GM12872 (cell line): ENCODE data around the gene MOV10L1.

Experiments
- TF ChIP-seq, protein P1 (sequence below): IDR thresholded peaks from 3 replicates; pipeline ENCODE4 v1.5.1; 2011; ENCODE audit warnings: low read depth, mild to moderate bottlenecking, low read length, moderate library complexity; ENCODE audit not compliant: insufficient read depth

Gene MOV10L1

DNA sequence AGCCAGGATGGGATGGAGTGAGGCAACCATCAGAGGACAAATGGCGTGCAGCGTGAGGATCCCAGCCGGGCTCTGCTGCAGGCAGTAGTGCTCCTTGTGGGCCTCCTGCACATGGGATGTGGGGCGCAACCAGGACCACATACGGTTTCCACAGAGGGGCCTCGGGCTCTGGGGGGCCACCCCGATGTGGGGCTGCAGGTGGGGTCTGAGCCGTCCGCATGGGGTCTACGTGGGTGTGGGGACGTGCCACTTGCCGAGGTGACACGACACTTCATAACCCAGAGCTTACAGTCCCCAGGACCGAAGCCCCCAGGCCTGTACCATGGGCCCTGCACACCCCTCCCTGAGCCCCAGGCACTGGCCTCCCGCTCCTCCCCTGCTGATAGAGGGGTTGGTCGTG, 42.5 kb upstream of the MOV10L1 start:
- TF ChIP-seq, protein P1, sequence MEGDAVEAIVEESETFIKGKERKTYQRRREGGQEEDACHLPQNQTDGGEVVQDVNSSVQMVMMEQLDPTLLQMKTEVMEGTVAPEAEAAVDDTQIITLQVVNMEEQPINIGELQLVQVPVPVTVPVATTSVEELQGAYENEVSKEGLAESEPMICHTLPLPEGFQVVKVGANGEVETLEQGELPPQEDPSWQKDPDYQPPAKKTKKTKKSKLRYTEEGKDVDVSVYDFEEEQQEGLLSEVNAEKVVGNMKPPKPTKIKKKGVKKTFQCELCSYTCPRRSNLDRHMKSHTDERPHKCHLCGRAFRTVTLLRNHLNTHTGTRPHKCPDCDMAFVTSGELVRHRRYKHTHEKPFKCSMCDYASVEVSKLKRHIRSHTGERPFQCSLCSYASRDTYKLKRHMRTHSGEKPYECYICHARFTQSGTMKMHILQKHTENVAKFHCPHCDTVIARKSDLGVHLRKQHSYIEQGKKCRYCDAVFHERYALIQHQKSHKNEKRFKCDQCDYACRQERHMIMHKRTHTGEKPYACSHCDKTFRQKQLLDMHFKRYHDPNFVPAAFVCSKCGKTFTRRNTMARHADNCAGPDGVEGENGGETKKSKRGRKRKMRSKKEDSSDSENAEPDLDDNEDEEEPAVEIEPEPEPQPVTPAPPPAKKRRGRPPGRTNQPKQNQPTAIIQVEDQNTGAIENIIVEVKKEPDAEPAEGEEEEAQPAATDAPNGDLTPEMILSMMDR, result no peak

DNA sequence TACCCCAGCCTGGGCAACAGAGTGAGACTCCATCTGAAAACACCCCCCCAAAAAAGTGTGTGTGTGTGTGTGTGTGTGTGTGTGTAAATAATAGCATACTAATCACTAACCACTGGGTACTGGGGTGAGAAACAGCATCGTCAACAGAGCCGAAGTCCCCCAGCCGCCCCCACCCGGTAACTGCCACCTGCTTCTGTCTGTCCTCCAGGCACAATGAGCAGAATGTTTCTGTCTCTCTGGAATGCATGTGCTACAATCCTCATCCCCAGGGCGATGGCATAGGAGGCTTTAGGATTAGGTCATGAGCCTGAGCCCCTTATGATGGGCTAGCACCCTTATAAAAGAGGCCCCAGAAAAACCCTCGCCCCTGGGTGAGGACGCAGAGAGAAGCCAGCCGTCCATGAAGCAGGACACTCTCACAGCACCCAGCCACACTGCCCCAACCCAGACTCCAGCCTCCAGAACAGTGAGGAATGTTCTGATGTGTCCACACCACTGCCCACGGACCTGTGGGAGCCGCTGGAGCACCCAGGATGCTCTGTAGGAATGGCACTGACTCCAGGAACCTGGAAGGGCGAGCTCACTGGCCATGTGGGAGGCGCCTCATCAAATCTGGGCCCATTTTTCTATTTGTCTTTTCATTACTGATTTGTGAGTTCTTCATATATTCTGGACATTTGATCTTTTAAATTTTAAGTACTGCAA, 41.6 kb upstream of the MOV10L1 start:
- TF ChIP-seq, protein P1, result no peak

DNA sequence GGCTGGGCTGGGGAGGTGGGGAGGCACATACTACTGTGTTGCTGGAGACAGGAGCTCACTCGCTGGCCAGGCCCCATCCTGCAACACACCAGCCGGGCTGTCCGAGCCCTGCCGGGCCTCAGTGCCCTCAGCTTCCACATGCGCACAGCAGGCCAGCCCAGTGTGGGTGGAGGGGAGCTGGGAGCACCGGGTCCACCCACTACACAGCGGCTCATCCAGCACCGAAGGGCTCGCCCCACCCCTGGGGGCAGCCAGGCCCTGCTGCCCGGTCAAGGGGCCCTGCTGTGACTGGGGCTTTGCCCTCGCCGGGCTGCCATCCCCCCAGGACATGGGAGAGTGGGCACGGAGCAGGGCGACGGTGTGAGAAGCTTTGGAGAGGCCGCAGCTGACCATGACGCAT, 41.0 kb upstream of the MOV10L1 start:
- TF ChIP-seq, protein P1, result no peak

DNA sequence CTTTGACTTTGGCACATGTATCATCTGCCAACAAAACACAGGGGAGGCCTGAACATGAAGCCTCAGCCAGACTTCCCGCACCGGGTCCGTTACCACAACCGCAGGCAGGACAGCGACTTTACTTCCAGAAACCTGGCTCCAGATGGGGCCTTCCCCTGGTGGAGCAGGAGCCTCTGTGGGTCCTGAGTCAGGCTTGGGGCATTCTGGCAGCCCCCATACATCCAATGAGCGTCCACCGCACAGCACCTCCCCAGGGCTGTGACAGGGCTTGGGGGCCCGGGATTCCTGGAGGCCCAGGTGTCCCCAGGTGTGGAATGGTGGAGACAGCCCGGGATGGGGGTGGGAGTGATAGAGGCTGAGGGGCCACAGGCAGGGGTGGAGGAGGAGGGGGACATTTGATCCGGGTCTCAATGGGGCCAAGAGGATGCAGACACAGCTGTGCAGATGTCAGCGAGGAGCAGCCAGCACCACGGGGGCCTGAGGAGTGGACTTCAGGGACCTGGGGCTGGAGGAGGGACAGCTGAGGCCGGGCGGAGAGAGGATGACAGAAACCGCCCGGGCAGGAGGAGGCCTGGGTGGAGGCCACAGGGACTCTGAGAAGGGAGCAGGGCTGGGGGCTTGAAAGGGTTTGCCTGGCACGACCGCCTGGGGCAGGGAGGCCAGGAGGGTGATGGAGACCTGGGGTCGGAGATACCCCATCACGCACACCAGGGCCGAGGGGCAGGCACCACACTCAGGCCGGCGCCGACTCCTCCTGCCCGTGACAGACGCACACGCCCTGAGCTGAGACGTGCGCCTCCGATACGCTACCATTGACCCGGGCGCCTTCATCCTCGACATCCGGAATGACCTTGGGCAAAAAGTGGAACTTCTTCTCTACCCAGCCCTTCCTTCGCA, 40.3 kb upstream of the MOV10L1 start:
- TF ChIP-seq, protein P1, result no peak

DNA sequence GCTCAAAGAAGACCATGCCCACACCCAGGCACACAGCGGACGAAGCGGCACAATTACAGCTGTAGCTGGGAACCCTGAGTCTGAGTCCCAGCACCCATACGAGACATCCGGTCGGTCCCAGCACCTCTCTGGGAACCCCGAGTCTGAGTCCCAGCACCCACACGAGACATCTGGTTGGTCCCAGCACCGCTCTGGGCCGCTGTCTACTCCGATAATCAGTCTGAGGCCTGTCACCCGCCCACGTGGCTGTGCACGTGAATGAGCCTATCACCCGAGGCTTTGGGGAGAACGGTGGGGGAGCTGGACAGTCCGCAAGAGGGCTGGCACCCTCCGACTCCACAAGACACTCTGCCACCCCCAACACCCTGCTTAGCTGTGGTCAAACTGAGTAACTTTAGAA, 37.9 kb upstream of the MOV10L1 start:
- TF ChIP-seq, protein P1, result no peak

DNA sequence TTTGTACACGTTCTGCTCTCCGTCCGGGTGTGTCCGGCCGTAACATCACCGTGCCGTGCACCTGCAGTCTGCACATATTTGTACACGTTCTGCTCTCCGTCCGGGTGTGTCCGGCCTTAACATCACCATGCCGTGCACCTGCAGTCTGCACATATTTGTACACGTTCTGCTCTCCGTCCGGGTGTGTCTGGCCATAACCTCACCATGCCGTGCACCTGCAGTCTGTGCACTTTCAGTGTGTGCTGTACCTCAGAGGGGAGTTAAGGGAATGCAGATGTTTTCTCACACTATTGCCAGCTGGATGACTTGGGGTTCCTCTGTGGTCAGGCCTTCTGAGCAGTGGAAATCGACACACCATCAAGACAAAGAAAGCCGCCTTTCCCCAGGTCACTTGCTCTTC, 35.9 kb upstream of the MOV10L1 start:
- TF ChIP-seq, protein P1, result no peak

DNA sequence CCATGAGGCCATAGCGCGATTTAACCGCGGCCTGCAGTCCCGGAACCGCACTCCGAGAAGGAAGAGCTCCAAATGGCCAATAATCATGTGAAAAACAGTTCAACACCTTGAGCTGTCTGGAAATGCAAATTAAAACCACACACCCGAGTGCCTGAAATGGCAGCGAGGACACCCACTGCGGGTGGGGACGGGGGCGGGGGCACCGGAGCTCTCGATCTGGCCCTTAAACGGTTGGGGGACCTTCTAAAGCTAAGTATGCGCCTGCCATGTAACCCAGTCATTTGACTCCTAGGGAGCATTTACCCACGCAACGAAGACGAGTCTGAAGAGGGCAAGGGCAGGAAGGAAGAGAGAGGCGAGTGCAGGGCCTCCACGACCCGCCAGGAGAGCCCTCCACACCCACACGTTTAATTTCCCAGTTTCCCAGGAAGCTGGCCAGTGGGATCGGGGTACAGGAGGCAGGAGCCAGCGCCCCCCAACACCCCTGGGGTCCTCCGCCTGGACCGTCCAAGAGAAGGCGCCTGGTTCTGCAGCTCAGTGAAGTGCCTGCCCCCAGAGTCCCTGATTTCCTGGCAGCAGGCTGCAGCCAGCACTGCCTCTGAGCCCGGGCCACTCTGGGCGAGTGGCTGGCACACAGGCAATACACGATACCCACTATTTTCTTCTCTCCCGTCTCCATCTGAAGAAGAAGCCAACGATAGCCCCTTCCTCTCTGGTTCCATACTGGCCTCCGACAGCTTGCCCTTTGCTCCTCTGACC, 33.4 kb upstream of the MOV10L1 start:
- TF ChIP-seq, protein P1, result no peak
